Natural killer cell (primary cell): ENCODE measurements around the gene GOLGA1. TPM values are rescaled to one million over a fixed set of nuclear protein-coding genes. Genes with fewer than 3 reads are reported as not detected.

Experiments
- ATAC-seq, 3 donors: fragments of 150-1000 bp in 2 of 3; fragments of 200-7000 bp in 1 of 3; cut with Tn5 transposase; 1 replicate in 1 of 3; 2 replicates in 2 of 3; pipeline ENCODE4 v1.10.0; 2021; ENCODE audit warnings: mild to moderate bottlenecking in 2 of 3, moderate library complexity in 2 of 3
- DNase-seq, 2 donors: peaks; one replicate each; pipeline versions ENCODE4 v3.0.0 to v3.0.0-alpha.2; 2013 to 2021; ENCODE audit warnings: mixed read lengths in 1 of 2
- H3K27ac ChIP-seq: one replicate; pipeline ENCODE4 v1.5.1; 2013; ENCODE audit warnings: mild to moderate bottlenecking, low read length
- H3K27me3 ChIP-seq: one replicate; pipeline ENCODE4 v1.6.1; 2013; ENCODE audit warnings: low read length; ENCODE audit not compliant: control insufficient read depth, insufficient read depth
- H3K36me3 ChIP-seq: one replicate; pipeline ENCODE4 v1.6.1; 2013; ENCODE audit warnings: low read length; ENCODE audit not compliant: control insufficient read depth, insufficient read depth
- H3K4me1 ChIP-seq: one replicate; pipeline ENCODE4 v1.6.1; 2013; ENCODE audit warnings: low read length; ENCODE audit not compliant: control insufficient read depth, insufficient read depth
- H3K4me3 ChIP-seq: one replicate; pipeline ENCODE4 v1.5.1; 2013; ENCODE audit warnings: low read length
- H3K9me3 ChIP-seq: one replicate; pipeline ENCODE4 v1.6.1; 2013; ENCODE audit warnings: low read length; ENCODE audit not compliant: control insufficient read depth, insufficient read depth
- H3K27ac Mint-ChIP-seq, 2 donors: one replicate each; pipeline ENCODE4 v1.8.0; 2022; ENCODE audit warnings: mild to moderate bottlenecking in 2 of 2, mixed read lengths in 2 of 2, moderate library complexity in 1 of 2
- H3K27me3 Mint-ChIP-seq, 2 donors: one replicate each; pipeline ENCODE4 v1.8.0; 2022; ENCODE audit warnings: low read depth in 2 of 2, mixed read lengths in 2 of 2
- H3K36me3 Mint-ChIP-seq: one replicate; pipeline ENCODE4 v1.8.0; 2022; ENCODE audit warnings: mixed read lengths
- H3K4me1 Mint-ChIP-seq, 2 donors: one replicate each; pipeline ENCODE4 v1.8.0; 2022; ENCODE audit warnings: mixed read lengths in 2 of 2
- H3K4me3 Mint-ChIP-seq: one replicate; pipeline ENCODE4 v1.8.0; 2022; ENCODE audit warnings: mild to moderate bottlenecking, moderate library complexity, mixed read lengths
- H3K9me3 Mint-ChIP-seq, 2 donors: one replicate each; pipeline ENCODE4 v1.8.0; 2022; ENCODE audit warnings: mixed read lengths in 2 of 2
- WGBS: methylation state at CpG from one replicate; pipeline ENCODE4 v1.1.7; 2013; ENCODE audit warnings: missing lambda C conversion rate; ENCODE audit not compliant: insufficient coverage; 5-methylcytosine and 5-hydroxymethylcytosine counted together
- intact Hi-C: fragments of 100-400 bp; cut with micrococcal nuclease; formaldehyde crosslinking; loops from one replicate; pipeline ENCODE4 v1.14.2; 2022
- total RNA-seq, 4 donors: library from RNA; stranded (reverse); fragments of 120-200 nt in 1 of 4; gene quantifications; one replicate each; pipeline versions ENCODE4 v1.2.3 to v1.2.4, GENCODE V29; 2013 to 2022
- TF ChIP-seq, protein P1 (sequence below): fragments of 200-600 bp; IDR thresholded peaks from one replicate; pipeline ENCODE4 v1.8.0; 2022; ENCODE audit warnings: antibody characterized with exemption

GOLGA1 gene
- total RNA-seq, 3 donors from 2014 or later (not counting 1 experiment from before 2014, with no cell fraction given): 21.5 to 32.4 (median 27.0) TPM

DNA sequence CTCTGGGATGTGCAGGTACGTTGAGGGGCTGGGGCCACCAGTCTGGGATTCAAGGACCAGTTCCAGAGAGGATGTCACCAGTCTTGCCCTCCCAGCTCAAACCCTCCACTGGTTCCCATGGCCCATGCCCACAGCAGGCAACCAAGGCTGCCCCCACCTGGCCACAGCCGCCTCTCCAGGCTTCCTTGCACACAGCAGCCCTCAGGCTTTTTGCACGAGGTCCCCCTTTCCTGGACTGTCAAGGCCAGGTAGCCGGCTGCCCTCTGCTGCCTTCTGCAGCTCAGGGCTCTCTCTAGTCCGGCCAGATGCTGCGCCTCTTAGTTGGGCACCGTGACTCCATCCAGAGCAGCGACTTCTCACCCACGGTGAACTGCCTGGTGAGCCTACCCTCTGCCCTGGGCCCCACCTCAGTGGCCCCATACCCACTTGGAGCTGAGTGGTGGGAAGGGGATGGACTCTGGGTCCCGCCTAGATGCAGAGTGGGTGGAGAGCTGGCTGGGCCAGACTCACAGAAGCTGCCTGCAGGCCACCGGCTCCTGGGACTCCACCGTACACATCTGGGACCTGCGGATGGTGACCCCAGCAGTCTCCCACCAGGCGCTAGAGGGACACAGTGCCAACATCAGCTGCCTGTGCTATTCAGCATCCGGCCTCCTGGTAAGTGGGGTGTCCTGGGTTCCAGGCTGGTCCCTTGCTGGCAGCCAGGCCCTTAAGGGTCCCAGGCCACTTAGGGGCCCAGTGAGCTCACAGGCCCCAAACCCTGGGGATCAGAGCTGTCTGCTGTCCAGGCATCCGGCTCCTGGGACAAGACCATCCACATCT is 84.7 kb downstream of the GOLGA1 start:
- TF ChIP-seq, protein P1, sequence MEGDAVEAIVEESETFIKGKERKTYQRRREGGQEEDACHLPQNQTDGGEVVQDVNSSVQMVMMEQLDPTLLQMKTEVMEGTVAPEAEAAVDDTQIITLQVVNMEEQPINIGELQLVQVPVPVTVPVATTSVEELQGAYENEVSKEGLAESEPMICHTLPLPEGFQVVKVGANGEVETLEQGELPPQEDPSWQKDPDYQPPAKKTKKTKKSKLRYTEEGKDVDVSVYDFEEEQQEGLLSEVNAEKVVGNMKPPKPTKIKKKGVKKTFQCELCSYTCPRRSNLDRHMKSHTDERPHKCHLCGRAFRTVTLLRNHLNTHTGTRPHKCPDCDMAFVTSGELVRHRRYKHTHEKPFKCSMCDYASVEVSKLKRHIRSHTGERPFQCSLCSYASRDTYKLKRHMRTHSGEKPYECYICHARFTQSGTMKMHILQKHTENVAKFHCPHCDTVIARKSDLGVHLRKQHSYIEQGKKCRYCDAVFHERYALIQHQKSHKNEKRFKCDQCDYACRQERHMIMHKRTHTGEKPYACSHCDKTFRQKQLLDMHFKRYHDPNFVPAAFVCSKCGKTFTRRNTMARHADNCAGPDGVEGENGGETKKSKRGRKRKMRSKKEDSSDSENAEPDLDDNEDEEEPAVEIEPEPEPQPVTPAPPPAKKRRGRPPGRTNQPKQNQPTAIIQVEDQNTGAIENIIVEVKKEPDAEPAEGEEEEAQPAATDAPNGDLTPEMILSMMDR: no peak
- Histone ChIP-seq H3K4me1 (peaks cover 41% of the 10 kb centered on the region), H3K27me3 (no peaks in the 10 kb centered on the region), H3K27ac (no peak overlapping the region), H3K36me3 (peaks cover 39% of the 10 kb centered on the region), H3K9me3 (no peaks in the 10 kb centered on the region), H3K4me3 (no peak overlapping the region)
- Mint-ChIP-seq H3K27me3 (no peaks in the 10 kb centered on the region), H3K27ac (peak overlapping the region in 1 of 2 donors; percentile 40), H3K36me3 (no peaks in the 10 kb centered on the region), H3K4me1 (peaks cover 29 to 45% of the 10 kb centered on the region in 2 donors), H3K9me3 (no peaks in the 10 kb centered on the region), H3K4me3 (no peak overlapping the region)
- DNase-seq (peak in 1 of 2 donors; percentile 28), ATAC-seq (no peak)
- WGBS: 83% methylated on average over 16 of the region's 16 CpGs
- intact Hi-C loops: no loop called here

DNA sequence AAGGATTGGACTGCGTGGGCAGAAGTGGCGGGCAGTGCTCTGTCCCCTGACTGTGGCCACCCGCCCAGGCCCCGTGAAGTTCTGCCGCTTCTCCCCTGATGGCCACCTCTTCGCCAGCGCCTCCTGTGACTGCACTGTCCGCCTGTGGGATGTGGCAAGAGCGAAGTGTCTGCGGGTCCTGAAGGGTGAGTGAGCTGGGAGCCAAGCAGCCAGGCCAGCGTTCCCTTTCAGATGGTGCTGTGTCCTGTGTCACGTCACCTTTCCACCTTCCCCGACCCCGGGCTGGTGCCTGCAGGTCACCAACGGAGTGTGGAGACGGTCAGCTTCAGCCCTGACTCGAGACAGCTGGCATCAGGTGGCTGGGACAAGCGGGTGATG is 85.3 kb downstream of the GOLGA1 start:
- H3K4me1 ChIP-seq: peaks cover 35% of the 10 kb centered on the region
- H3K27ac ChIP-seq: no peak overlapping the region
- H3K27ac Mint-ChIP-seq: peak overlapping the region; percentile 86 to 89
- WGBS: 87% methylated on average over 18 of the region's 18 CpGs
- H3K27me3 Mint-ChIP-seq: no peaks in the 10 kb centered on the region
- H3K4me3 ChIP-seq: no peak overlapping the region
- intact Hi-C loops: no loop called here
- TF ChIP-seq, protein P1: no peak
- no peak overlapping the region for H3K4me3 Mint-ChIP-seq
- H3K4me1 Mint-ChIP-seq: peaks cover 26 to 42% of the 10 kb centered on the region in 2 donors
- no peaks in the 10 kb centered on the region for H3K36me3 Mint-ChIP-seq
- DNase-seq (no peak), ATAC-seq (no peak)
- H3K9me3 Mint-ChIP-seq: no peaks in the 10 kb centered on the region
- peaks cover 37% of the 10 kb centered on the region for H3K36me3 ChIP-seq
- no peaks in the 10 kb centered on the region for H3K27me3 ChIP-seq
- no peaks in the 10 kb centered on the region for H3K9me3 ChIP-seq

DNA sequence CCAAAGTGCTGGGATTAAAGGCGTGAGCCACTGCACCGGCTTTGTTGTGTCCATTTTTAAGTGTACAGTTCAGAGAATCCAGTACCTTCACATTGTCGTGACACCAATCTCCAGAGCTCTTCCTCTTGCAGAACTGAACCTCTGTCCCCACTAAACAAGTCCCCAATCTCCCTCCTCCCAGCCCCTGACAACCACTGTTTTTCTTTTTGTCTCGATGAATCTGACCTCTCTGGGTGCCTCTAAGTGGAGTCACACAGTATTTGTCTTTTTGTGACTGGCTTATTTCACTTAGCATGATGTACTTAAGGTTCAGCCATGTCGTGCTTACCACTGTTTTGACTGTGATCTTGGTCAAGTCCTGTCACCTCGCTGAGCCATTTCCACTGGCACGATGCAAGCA is 86.1 kb downstream of the GOLGA1 start:
- Histone ChIP-seq H3K9me3 (no peaks in the 10 kb centered on the region), H3K27ac (no peak overlapping the region), H3K27me3 (no peaks in the 10 kb centered on the region), H3K36me3 (peaks cover 30% of the 10 kb centered on the region), H3K4me3 (no peak overlapping the region), H3K4me1 (peaks cover 28% of the 10 kb centered on the region)
- Mint-ChIP-seq H3K9me3 (no peaks in the 10 kb centered on the region), H3K36me3 (no peaks in the 10 kb centered on the region), H3K4me1 (peaks cover 19 to 35% of the 10 kb centered on the region in 2 donors), H3K27me3 (no peaks in the 10 kb centered on the region), H3K27ac (peak overlapping the region; percentile 86 to 89), H3K4me3 (peak overlapping the region; percentile 21)
- ATAC-seq: no peak
- TF ChIP-seq, protein P1: no peak
- peak in 1 of 2 donors; percentile 23 for DNase-seq
- WGBS: 74% methylated on average over 6 of the region's 7 CpGs
- intact Hi-C loops: loop anchor here (5.0 kb wide), 1 partner anchor 238 kb away; no protein-coding TSS in a partner anchor
